HG03280 (cell line): Measurements from ENCODE around the gene OPRM1.
"Not testable (repeated sequence)": the region's sequence is repeated elsewhere in the genome, so short reads cannot be mapped to it uniquely, and the experiment has no call there.

Source experiments
- ATAC-seq: cut with Tn5 transposase; IDR thresholded peaks from one replicate; pipeline ENCODE4 v1.9.1; 2021; ENCODE audit warnings: mild to moderate bottlenecking, moderate library complexity; ENCODE audit not compliant: unreplicated experiment

The OPRM1 gene

DNA sequence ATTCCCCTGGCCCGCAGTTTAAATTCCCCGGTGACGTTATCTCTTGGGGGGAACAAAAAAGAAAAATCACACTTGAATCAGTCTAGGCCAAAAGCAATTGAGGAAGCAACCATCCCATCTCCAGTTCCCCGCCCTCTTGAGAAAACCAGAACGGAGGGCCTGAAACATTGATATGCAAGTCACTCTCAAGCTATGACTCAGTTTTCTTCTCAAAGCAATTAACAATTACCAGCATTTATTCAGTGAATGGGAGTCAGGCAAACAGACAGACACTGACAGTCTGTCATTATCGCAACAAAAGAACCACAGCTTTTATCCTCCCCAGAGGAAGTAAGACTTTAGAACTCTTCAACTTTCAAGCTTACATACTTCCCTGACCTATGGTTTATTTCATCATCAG, 100.9 kb downstream of the OPRM1 start:
- no peak for ATAC-seq

DNA sequence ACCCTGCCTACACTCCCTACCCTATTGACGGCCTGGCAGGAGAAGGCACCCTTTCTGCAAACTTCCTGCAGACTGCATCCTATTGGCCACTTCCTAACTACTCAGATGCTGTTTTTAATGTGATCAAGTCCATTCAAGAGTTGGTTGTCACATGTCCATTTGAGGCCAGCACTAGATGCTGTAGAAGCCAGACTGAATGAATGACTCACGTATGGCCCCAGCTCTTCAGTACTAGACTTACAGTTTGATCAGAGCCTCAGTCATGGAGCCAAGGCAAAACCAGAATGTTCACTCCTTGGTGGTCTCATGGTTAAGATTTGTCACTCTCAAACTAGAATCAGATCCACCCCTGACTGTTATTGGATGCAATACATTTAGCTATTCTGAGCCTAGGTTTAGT, 101.7 kb downstream of the OPRM1 start:
- no peak for ATAC-seq

DNA sequence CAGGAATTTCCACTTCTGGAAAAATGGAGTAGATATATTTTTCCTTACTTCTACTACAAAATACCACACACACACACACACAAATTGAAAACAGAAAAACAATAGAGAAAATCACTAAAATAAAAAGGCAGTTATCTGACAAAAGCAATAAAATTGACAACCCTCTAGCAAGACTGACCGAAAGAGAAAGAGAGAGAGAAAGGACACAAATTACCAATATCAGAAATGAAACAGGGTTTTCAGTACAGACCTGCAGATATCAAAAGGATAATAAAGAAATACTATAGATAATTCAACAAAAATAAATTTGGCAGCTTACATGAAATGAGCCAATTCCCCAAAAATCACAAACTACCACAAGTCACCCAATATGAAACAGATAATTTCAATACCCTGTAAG, 104.7 kb downstream of the OPRM1 start:
- no peak for ATAC-seq

DNA sequence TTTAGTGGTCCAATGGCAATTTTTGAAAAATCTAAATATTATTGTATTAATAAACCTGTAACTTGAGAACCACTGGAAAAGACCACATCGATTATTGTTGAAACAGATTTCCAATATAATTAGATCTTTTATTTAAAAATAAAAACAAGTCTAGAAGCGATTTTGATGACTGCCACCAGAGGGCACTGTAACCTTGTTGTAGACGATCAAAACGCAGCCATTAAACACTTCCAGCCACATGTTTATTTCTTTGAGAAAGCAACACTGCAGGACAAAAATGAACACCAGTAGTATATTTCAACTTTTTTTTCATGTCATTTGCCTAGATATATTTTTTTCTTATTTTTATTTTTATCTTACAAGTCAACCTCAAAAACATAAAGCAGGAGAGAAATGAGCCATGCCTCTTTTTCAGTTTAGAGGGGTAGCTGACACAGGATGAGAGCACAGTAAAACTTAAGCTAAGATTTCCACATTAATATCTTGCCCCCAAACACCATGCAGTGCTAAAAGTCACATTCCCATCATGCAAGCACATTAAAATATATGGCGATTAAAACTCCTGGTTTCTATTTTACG, 115.4 kb downstream of the OPRM1 start:
- ATAC-seq, result no peak

DNA sequence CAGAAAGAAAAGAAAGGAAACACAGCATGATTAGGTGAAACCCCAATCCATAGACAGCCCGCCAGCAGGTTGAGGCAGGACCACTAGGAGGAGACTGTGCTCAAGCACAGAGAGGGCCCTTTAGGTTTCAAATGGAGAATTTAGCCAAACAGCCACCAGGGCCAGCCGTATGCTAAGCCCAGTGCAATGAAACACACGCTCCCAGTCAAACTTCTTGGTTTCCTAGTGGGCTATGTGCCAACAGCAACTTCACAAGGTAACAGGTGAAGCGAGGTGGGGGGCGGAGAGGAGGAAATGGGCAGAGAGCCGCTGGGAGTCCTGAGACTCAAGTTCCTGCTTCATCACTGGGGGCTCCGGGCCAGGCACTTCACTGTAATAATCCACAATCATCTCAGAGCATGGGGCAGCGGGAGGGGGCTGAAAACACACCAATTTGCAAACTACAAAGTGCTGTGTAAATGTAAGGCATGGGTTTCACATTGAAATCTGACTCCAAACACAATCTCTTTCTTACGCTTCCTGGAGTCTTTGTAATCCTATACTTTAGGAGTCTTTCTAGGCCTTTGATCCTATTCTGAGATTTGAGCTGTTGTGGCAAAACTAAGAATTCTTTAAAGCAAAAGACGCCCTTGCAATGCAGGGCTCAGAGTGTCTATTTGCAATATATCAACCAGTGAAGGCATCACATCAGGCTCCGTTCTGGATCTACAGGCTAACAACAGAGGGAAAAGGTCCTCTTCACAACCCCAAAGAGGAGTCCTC, 117.3 kb downstream of the OPRM1 start:
- peak; percentile 88 for ATAC-seq

DNA sequence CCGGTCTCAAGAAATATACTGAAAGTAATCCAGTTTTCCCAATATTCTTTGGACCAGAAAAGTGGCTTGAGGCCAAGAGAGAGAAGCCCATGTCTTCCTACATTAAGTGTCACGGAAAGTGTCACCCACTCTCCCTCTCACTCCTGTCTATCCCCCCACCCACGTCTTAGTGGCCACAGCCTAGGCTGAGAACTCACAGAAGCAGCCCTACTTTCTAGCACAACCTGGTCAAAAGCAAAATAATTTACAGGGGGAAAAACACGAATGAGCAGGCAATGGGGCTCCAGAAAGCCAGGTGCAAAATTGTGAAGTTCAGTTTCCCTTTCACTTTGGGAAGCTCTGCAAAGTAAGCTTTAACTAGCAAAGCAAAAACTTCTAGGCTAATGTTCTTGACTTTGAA, 118.0 kb downstream of the OPRM1 start:
- peak; percentile 47 for ATAC-seq

DNA sequence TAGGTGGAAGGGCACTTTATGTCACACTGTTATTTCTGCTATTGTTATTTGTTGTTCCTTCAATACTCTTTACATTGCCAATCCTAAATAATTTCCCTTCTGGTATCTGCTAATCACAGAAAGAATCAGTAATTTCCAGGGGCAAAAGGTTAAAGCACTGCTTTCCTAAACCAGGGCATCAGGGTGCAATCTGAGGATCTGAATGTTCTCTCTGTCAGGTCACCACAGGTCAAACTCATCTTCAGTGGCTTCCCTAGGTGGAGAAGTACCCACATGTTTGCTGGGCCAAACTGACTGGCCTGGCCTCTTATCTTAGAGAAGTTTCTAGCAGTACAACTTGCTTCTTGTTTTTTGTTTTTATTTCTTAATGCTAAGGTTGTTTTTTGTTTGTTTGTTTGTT, 118.7 kb downstream of the OPRM1 start:
- ATAC-seq, result no peak

DNA sequence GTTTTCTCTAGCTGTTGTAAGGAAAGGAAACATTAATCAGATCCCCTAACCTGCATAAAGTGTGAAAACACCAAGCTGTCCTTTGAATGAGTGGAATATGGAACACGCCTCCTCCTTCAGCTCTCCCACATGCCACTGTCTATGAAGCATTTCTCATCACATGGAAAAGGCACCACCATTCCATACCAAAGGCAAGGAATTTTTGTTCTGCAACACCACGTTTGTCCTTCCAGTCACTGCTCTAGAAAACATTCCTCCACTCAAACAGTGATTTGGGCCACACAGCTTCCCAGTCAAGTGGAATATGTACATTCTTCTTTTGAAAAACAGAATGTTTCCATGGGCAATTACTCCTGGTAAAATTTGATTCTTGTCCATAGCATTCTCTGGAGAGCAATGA, 120.1 kb downstream of the OPRM1 start:
- no peak for ATAC-seq

DNA sequence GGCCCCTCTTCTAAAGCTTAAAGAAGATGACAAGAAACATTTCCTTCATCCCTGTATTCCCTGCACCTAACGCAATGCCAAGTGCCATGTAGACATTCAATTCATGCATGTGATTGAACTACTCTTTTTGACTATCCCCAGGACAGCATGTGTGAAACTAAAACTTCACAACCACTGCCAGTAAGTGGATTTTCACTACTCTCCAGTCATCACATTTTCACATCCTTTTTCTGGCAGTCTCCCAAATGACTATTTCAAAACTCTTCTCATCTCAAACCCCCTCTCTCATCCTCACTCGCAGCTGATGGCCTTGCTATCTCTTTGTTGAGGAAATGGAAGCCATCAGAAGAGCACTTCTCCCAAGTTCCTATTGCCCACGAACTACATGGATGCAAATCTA, 122.6 kb downstream of the OPRM1 start:
- peak; percentile 75 for ATAC-seq

DNA sequence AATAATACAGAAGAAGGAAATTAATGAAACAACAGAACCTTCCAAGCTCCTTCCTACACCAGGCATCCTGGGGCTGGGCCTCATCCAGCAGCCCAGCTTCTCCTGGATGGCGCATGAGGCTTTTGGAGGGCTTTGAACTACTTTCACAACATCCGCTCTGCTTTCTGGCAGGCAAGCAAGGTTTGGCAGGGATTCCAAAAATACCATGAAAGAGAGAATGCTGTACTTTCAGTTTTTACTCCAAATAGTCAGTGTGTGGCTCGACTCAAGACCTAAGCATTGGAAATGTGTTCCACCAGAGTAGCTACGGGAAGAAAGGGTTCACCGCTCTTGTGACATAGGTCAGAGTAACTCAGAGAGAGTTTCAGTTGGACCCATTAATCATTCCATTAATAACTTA, 125.4 kb downstream of the OPRM1 start:
- no peak for ATAC-seq

DNA sequence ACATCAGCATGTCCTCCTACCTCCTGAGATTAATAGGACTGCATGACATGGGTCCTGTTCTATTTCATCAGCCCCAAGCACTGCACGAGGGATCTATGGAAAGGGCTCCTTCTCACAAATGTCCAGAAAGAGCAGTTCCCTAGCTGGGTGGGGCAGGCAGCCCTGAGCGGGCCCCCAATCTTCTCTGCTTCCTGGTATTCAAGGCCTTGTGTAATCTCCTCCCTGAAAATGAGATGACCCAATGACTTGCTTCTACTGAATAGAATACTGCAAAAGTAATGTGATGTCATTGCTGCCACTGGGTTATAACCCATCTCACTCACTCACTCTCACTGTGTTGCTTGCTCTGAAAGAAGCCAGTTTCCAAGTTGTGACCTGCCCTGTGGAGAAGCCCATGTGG, 126.4 kb downstream of the OPRM1 start:
- no peak for ATAC-seq

DNA sequence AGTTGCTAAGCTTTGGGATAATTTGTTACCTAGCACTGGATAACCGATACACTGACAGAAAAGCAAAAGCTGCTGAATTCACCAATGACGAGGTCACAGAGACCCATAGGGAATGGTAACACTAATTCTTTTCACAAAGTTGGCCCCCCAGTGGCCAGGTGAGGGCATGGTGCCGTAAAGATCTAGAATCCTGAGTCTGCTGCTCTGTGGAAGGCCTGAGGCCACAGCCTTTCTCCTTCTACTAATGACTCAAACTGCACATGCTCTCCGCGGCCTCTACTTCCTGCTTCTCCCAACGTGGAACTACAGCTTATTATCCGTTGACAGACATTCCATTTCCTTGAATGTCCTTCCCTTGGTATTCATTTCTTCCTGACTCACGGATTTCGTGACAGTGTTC, 127.1 kb downstream of the OPRM1 start:
- no peak for ATAC-seq

DNA sequence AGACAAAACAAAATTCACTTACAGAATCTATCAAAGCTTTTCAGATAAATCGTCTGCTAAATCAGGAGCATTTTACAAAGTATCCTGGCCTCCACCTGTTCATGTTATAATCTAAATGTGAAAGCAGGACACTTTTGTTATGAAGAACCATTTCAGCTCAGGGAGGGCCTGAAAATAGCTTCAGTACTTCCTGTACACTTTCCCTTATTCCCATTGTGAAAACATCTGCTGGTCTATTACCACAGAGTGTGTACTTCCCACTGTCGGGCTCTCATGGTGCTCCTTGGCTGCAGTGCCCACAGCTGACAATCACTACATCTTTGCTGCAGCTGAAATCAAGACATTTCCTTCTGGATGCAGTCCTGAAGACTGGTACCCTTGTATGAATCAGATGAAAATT, 128.1 kb downstream of the OPRM1 start:
- ATAC-seq, result no peak

DNA sequence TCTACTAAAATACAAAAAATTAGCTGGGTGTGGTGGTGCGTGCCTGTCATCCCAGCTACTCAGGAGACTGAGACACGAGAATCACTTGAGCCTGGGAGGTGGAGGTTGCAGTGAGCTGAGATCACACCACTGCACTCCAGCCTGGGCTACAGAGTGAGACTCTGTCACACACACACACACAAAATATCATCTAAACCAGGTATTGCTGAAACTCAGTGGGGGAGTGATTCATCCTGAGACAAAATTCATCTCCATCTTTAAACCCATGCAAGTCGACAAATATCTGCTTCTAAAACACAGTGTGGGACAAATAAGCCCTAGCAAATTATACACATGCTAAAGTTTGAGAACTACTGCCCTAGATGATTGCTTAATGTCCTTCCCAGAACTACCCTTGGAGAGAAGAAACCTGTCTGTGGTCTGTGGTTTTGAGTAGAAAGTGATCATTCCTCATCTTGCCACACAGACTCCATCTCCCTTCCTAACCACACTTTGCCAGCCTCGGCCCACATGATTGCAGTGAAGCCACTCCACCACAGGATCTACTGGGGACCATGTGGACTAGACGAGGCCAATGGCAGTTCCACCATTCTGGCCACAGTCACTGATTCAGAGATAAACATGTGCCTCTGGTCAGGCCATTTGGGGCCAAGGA, 130.3 kb downstream of the OPRM1 start:
- no peak for ATAC-seq

DNA sequence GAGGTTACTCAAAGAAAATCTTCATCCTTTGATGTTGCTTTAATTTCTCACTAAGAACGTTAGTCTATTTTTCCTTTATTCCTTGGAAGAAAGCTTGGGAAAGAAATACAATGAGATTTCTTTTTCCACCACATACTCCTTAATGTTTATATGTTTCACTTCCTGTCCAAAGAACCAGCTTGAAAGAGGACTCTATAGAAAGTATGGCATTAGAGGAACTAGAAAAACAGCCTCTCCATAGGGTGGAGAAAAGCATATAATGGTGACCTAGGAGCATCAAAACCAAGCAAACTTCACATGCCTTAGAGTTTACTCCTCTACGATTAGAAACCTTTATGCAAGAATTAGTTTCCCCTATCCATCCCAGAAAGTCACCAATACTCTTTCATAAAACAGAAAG, 131.1 kb downstream of the OPRM1 start:
- no peak for ATAC-seq

DNA sequence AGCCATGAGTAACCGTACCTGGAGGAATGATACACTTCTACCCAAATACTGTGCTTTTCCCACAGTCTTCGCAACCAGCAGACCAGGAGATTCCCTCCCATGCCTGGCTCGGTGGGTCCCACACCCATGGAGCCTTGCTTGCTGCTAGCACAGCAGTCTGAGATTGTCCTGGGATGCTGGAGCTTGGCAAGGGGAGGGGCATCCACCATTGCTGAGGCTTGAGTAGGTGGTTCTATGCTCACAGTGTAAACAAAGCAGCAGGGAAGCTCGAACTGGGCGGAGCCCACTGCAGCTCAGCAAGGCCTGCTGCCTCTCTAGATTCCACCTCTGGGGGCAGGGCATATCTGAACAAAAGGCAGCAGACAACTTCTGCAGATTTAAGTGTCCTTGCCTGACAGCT, 133.4 kb downstream of the OPRM1 start:
- not testable (repeated sequence) for ATAC-seq

DNA sequence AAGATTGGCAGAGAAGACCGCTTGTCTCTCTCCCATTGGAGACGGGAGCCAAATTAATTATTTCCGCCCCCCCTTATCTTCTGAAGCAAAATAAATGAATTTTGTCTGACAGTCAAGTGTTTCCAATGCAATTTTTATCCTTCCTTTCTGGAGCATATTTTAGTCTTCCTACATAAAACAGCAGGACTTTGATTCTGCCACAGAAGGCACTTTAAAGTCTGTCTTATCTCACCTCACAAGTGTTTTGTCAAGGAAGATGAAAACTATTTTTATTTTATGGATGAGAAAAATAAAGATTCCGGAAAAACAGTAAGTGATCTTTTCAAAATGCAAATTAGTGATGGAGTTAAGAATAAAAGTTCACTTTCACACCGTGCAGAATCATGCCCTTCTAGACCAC, 140.4 kb downstream of the OPRM1 start:
- ATAC-seq, result no peak

DNA sequence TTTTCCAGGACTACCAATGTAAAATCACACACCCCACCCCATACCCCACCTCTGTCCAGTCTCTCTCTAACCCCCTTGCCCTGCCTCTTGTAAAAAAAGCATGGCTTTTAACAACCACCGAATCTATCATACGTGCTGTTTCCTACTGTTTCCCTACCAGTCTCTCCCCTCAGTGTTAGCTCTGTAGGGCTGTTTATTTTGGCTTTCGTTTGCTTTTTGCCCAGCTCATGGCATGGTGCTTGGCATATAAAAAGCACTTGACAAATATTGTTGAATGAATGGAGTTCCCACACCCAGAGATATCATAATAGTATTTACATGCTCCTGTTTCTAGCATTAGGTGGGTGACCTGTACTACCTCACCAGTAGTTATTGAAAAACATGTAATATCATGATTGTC, 148.2 kb downstream of the OPRM1 start:
- no peak for ATAC-seq

DNA sequence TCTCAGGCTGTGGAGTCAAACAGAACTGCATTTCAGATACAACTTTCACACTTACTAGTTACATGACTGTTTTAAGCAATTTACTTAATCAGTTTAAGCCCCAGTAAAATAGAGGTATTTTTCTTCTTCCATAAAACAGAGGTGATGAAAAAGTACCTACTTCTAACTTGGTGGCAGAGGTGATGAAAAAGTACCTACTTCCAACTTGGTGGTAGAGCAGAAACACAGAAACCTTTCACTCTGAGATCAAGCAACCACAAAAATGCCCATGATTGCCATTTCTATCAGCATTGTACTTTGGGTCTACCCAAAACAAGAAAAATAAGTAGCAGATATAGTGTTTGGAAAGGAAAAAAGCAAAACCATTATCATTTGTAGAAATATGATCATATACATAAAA, 148.7 kb downstream of the OPRM1 start:
- ATAC-seq, result no peak

DNA sequence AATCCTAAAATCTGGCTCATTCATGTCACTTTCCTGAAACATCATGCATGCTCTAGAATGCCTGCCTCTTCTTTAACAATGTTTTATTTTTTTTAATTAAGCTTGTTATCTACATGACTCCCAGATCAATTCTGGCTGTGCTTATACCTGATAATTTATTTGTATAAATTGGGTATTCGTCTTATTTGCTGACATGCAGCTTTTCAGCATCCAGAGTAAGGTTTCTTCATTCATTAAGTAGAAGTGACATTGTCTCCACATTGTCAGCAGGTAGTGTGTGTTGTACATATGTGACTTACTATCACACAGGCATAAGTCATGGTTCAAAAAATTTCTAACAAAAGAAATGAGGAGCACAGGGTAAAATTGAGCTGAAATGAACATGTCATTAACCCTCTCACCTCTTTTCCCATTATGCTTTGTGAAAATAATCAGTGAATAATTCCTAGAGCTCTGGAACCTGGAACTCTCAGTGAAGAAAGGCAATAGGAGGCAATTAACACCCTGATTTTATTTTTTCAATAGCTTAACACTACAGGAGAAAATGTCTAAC, 157.4 kb downstream of the OPRM1 start:
- ATAC-seq, result no peak

DNA sequence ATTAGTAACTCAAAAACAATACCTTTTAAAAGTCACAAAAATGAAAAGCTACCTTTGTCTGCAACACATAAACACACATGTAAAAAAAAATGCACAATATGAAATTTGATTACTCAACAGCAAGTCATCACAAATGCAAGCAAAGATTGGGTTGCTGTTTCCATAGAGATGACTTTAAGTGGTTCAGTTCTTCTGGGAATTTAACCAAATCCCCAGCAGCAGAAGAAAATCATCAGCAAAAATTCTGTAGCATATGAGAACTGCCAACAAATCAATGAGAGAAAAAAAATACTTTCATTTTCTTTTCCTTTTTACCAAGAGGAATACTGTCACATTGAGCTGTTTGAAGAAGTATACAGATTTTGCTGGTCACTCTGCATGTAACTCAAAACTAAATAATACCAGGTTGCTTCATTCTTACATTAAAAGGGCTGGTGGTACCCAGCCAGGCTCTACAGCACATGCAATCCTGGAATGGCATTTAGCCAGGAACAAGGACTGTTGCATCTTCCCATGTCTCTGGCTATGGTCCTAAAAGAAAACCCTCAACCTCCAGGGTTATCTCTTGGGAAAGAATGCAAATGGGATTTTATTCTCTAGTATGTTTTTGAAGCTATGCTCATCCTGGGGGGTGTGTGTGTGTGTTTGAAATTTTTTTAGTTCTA, 158.3 kb downstream of the OPRM1 start:
- no peak for ATAC-seq

DNA sequence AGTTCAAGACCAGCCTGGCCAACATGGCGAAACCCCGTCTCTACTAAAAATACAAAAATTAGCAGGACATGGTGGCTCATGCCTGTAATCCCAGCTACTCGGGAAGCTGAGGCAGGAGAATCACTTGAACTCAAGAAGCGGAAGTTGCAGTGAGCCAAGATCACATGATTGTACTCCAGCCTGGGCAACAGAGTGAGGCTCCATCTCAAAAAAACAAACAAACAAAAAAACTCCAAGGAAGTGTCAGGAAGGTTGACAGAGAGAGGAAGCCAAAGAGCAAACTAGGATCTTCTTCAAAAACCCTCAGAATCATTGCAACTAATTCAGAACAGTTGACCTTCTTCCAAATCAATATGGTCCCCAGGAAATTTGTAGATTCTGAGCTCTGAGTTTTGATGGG, 162.6 kb downstream of the OPRM1 start:
- not testable (repeated sequence) for ATAC-seq
